Central memory CD8-positive, alpha-beta T cell (primary cell): ENCODE measurements around the gene SOX1.

ENCODE experiments used
- ATAC-seq: fragments of 150-1000 bp; cut with Tn5 transposase; replicated peaks from 2 replicates; pipeline ENCODE4 v1.10.0; 2022; ENCODE audit warnings: mild to moderate bottlenecking, moderate FRiP score, moderate number of reproducible peaks; ENCODE audit not compliant: poor library complexity, severe bottlenecking; ENCODE audit errors: extremely low read depth
- DNase-seq, 2 donors: peaks; one replicate each; pipeline ENCODE4 v3.0.0; 2021; ENCODE audit warnings: low spot score in 2 of 2
- H3K27ac Mint-ChIP-seq: one replicate; pipeline ENCODE4 v1.8.0; 2022; ENCODE audit warnings: low read depth, mild to moderate bottlenecking, moderate library complexity, mixed read lengths
- H3K27me3 Mint-ChIP-seq: one replicate; pipeline ENCODE4 v1.8.0; 2022; ENCODE audit warnings: mixed read lengths
- H3K36me3 Mint-ChIP-seq: one replicate; pipeline ENCODE4 v1.8.0; 2022; ENCODE audit warnings: mild to moderate bottlenecking, moderate library complexity, mixed read lengths; ENCODE audit not compliant: insufficient read depth
- H3K4me1 Mint-ChIP-seq: one replicate; pipeline ENCODE4 v1.8.0; 2022; ENCODE audit warnings: mixed read lengths
- H3K4me3 Mint-ChIP-seq: one replicate; pipeline ENCODE4 v1.8.0; 2022; ENCODE audit warnings: mild to moderate bottlenecking, moderate library complexity, mixed read lengths
- H3K9me3 Mint-ChIP-seq: one replicate; pipeline ENCODE4 v1.8.0; 2022; ENCODE audit warnings: mixed read lengths

The SOX1 gene

DNA sequence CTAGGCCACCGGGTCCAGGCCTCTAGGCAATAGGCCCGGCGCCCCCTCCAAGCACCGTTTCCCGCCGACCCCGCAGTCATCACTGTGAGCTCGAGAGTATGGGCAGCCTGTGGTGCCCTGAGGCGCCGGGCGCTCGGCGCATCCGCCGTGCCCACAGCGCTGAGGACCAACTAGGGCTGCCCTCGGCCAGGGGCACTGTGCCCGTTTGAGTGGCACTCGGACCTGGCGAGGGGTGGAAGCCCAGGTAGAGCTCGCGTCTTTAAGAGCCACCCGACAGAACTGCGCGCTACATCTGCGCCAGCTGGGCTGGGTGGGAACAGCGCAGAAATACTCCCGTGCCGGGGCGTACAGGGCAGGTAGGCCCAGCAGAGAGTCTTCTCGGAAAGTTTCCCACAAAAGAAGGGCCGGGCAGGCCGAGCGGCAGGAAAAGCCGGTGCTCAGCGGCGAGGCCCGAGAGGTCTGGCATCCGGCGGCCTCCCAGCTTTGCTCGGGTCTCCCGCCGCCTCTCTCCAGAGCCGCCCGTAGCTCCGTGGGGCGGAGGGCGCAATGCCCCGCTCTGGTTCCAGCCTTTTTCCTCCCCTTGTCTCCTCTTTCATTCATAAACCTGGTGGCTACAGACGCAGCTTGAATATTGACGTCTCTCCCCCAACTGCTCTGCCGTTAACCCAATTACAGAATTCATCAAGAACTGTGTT lies 5.4 kb upstream of the SOX1 start:
- ATAC-seq = no peak
- Mint-ChIP-seq H3K27me3 (peaks cover 79% of the 10 kb centered on the region), H3K27ac (no peak overlapping the region), H3K36me3 (peaks cover 3% of the 10 kb centered on the region), H3K9me3 (no peaks in the 10 kb centered on the region), H3K4me3 (no peak overlapping the region), H3K4me1 (peaks cover 4% of the 10 kb centered on the region)
- no peak for DNase-seq

GRCh38 chr13:112062072-112062567 lies 4.8 kb upstream of the SOX1 start:
- Mint-ChIP-seq H3K4me1 (peaks cover 4% of the 10 kb centered on the region), H3K9me3 (no peaks in the 10 kb centered on the region), H3K36me3 (peaks cover 3% of the 10 kb centered on the region), H3K27me3 (peaks cover 79% of the 10 kb centered on the region), H3K4me3 (no peak overlapping the region), H3K27ac (no peak overlapping the region)
- no peak for ATAC-seq
- no peak for DNase-seq

- no peak overlapping the region for H3K4me3 Mint-ChIP-seq
- H3K9me3 Mint-ChIP-seq = no peaks in the 10 kb centered on the region
- no peak for ATAC-seq
- H3K4me1 Mint-ChIP-seq = peaks cover 4% of the 10 kb centered on the region
- peaks cover 1% of the 10 kb centered on the region for H3K36me3 Mint-ChIP-seq
- DNase-seq = no peak
- no peak overlapping the region for H3K27ac Mint-ChIP-seq
- peaks cover 78% of the 10 kb centered on the region for H3K27me3 Mint-ChIP-seq
Observed at GRCh38 chr13:112062571-112063570, 4.1 kb upstream of the SOX1 start.

- Mint-ChIP-seq H3K27ac (no peak overlapping the region), H3K4me1 (peaks cover 4% of the 10 kb centered on the region), H3K9me3 (no peaks in the 10 kb centered on the region), H3K27me3 (peaks cover 68% of the 10 kb centered on the region), H3K4me3 (no peak overlapping the region), H3K36me3 (peaks cover 1% of the 10 kb centered on the region)
- DNase-seq (no peak), ATAC-seq (no peak)
Observed at GRCh38 chr13:112063807-112064206, 3.1 kb upstream of the SOX1 start.

DNA sequence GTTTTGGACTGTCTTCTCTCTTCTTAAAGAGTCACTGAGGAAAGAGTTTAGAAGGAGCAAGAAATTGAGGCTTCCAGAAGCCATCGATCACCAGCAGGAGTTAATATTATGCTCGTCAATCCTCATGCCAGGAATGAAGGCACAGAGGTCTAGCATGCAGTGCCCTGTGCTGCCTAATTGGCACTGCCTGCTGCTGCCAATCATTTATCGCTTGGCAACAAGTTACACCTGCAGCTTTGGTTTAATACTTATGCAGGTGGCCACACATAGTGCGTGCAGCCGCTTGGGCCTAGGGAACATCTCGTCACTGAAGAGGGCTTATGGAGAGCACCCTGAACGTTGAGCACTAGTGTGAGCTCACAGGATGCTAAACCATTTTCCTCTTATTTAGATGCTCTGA lies 2.7 kb upstream of the SOX1 start:
- H3K36me3 Mint-ChIP-seq = peaks cover 1% of the 10 kb centered on the region
- ATAC-seq = no peak

GRCh38 chr13:112065521-112065866 lies 1.5 kb upstream of the SOX1 start:
- no peak overlapping the region for H3K4me3 Mint-ChIP-seq
- H3K4me1 Mint-ChIP-seq = peaks cover 4% of the 10 kb centered on the region
- no peaks in the 10 kb centered on the region for H3K9me3 Mint-ChIP-seq
- DNase-seq = no peak
- no peak for ATAC-seq
- no peak overlapping the region for H3K27ac Mint-ChIP-seq
- peaks cover 1% of the 10 kb centered on the region for H3K36me3 Mint-ChIP-seq
- peaks cover 68% of the 10 kb centered on the region for H3K27me3 Mint-ChIP-seq

More for the DNA sequence above, 2.7 kb upstream of the SOX1 start:
- peaks cover 4% of the 10 kb centered on the region for H3K4me1 Mint-ChIP-seq
- no peaks in the 10 kb centered on the region for H3K9me3 Mint-ChIP-seq
- H3K4me3 Mint-ChIP-seq = no peak overlapping the region
- peaks cover 68% of the 10 kb centered on the region for H3K27me3 Mint-ChIP-seq
- no peak for DNase-seq
- H3K27ac Mint-ChIP-seq = no peak overlapping the region

- Mint-ChIP-seq H3K4me3 (no peak overlapping the region), H3K4me1 (peaks cover 4% of the 10 kb centered on the region), H3K36me3 (peaks cover 1% of the 10 kb centered on the region), H3K27me3 (peaks cover 68% of the 10 kb centered on the region), H3K27ac (no peak overlapping the region), H3K9me3 (no peaks in the 10 kb centered on the region)
- DNase-seq (no peak), ATAC-seq (no peak)
Observed at GRCh38 chr13:112065867-112066623, 904 bp upstream of the SOX1 start.

DNA sequence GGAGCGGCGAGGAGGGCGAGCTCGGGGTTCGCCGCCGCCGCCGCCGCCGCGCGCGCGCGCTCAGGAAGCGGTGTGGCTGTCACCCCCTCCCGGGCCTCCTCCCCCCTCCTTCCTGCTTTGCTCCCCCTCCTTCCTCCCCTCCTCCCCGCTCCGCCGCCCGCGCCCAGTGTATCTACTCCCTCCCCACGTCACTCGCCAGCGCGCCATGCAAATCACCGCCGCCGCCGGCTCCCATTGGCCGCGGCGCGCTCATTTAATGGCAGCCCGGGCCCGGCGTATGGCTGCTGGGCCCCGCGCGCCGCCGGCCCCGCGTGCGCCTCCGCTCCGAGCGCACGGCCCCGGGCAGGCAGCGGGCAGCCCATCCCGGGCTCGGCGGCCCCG lies 335 bp upstream of the SOX1 start:
- Mint-ChIP-seq H3K36me3 (peaks cover 1% of the 10 kb centered on the region), H3K9me3 (no peaks in the 10 kb centered on the region), H3K4me1 (peaks cover 4% of the 10 kb centered on the region), H3K4me3 (no peak overlapping the region), H3K27me3 (peaks cover 68% of the 10 kb centered on the region), H3K27ac (no peak overlapping the region)
- ATAC-seq = no peak
- no peak for DNase-seq

- Mint-ChIP-seq H3K4me1 (peaks cover 4% of the 10 kb centered on the region), H3K4me3 (no peak overlapping the region), H3K9me3 (no peaks in the 10 kb centered on the region), H3K27me3 (peaks cover 60% of the 10 kb centered on the region), H3K27ac (no peak overlapping the region), H3K36me3 (peaks cover 1% of the 10 kb centered on the region)
- ATAC-seq (no peak), DNase-seq (no peak)
Observed at GRCh38 chr13:112067871-112068539, 1.1 kb downstream of the SOX1 start.

DNA sequence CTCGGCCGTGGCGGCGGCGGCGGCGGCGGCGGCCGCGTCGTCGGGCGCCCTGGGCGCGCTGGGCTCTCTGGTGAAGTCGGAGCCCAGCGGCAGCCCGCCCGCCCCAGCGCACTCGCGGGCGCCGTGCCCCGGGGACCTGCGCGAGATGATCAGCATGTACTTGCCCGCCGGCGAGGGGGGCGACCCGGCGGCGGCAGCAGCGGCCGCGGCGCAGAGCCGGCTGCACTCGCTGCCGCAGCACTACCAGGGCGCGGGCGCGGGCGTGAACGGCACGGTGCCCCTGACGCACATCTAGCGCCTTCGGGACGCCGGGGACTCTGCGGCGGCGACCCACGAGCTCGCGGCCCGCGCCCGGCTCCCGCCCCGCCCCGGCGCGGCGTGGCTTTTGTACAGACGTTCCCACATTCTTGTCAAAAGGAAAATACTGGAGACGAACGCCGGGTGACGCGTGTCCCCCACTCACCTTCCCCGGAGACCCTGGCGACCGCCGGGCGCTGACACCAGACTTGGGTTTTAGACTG lies 1.7 kb downstream of the SOX1 start:
- H3K4me1 Mint-ChIP-seq = no peaks in the 10 kb centered on the region
- no peak overlapping the region for H3K4me3 Mint-ChIP-seq
- no peak overlapping the region for H3K27ac Mint-ChIP-seq
- ATAC-seq = no peak
- H3K36me3 Mint-ChIP-seq = peaks cover 1% of the 10 kb centered on the region
- DNase-seq = no peak
- peaks cover 59% of the 10 kb centered on the region for H3K27me3 Mint-ChIP-seq
- no peaks in the 10 kb centered on the region for H3K9me3 Mint-ChIP-seq

GRCh38 chr13:112069061-112069844 lies 2.3 kb downstream of the SOX1 start:
- H3K9me3 Mint-ChIP-seq = no peaks in the 10 kb centered on the region
- no peak for ATAC-seq
- no peaks in the 10 kb centered on the region for H3K4me1 Mint-ChIP-seq
- H3K27ac Mint-ChIP-seq = no peak overlapping the region
- H3K27me3 Mint-ChIP-seq = peaks cover 59% of the 10 kb centered on the region
- H3K36me3 Mint-ChIP-seq = peaks cover 1% of the 10 kb centered on the region
- H3K4me3 Mint-ChIP-seq = no peak overlapping the region
- DNase-seq = no peak
